ENCODE results near the gene SLC25A22. TPM values are rescaled to one million over a fixed set of nuclear protein-coding genes. Genes with fewer than 3 reads are reported as not detected.
A peak's percentile ranks its signal among the peaks of the same experiment; 100 is the strongest.

SLC25A22 gene
- total and polyA plus RNA-seq, 9 of the 15 experiments (the other 6 are each of a cell fraction or from before 2014, with no cell fraction given): 0.41 to 55.4 (median 11.4) TPM

GRCh38 chr11:798093-798713, at the start of gene SLC25A22 (continued):
- no peak; a peak in 1 of 4 replicates for TF ChIP-seq ZMIZ1 (IDR thresholded peaks at IDR 0.05; ENCODE audit: low read depth in 2 of 2, low read length in 2 of 2)
- TF ChIP-seq MAFG (tag; conservative IDR thresholded peaks at IDR 0.05): no peak
- TF ChIP-seq SPI1 (IDR thresholded peaks at IDR 0.05; ENCODE audit: borderline replicate concordance, low read depth, low read length): no peak
- TF ChIP-seq MAFF (IDR thresholded peaks at IDR 0.05; ENCODE audit: low read length): no peak
- TF ChIP-seq ZNF347 (CRISPR knock-in tag; IDR thresholded peaks at IDR 0.05; ENCODE audit: low read depth): no peak
- TF ChIP-seq ZNF239 (CRISPR knock-in tag; IDR thresholded peaks at IDR 0.05): no peak
- no peak for TF ChIP-seq MXD1 (CRISPR knock-in tag; IDR thresholded peaks at IDR 0.05; ENCODE audit: borderline replicate concordance, poor library complexity, severe bottlenecking)
- no peak for TF ChIP-seq POU5F1 (IDR thresholded peaks at IDR 0.05; ENCODE audit: borderline replicate concordance, low read depth, low read length, partially characterized antibody)
- TF ChIP-seq ARID3B (CRISPR knock-in tag; IDR thresholded peaks at IDR 0.05; ENCODE audit: borderline replicate concordance): no peak
- no peak for TF ChIP-seq GTF2B (IDR thresholded peaks at IDR 0.05; ENCODE audit: extremely low read depth, insufficient read length)
- 0 out of 2 replicates have a peak, but pooled peaks have one; percentile 12 for TF ChIP-seq ZNF384 (IDR thresholded peaks at IDR 0.05; ENCODE audit: low read depth, low read length)
- TF ChIP-seq SMAD4 (CRISPR knock-in tag; conservative IDR thresholded peaks at IDR 0.05): peak; percentile 53; the same call in 1 of the 2 replicates
- TF ChIP-seq BHLHE40 (IDR thresholded peaks at IDR 0.05; ENCODE audit: low read length): peak; percentile 20; the same call in 1 of the 2 replicates
- TF ChIP-seq ZNF184 (CRISPR knock-in tag; IDR thresholded peaks at IDR 0.05): no peak
- no peak for TF ChIP-seq THAP12 (CRISPR knock-in tag; IDR thresholded peaks at IDR 0.05)

All from K562 (cell line).